HCT116 (cell line): ENCODE measurements around the gene ATF2. TPM values are rescaled to one million over a fixed set of nuclear protein-coding genes. Genes with fewer than 3 reads are reported as not detected.

Experiments
- ATAC-seq: fragments of 200-7000 bp; cut with Tn5 transposase; 2 replicates; pipeline ENCODE4 v1.9.1; 2020; ENCODE audit warnings: mild to moderate bottlenecking, moderate library complexity
- BruUV-seq: library from RNA; stranded (reverse); fragments of 400-500 nt; replicated peaks from 2 replicates; lab custom pipeline; 2021; lab: Mats Ljungman, UMichigan
- CTCF ChIA-PET: fragments of 300-600 bp; sonication (Branson Sonifier 250); formaldehyde crosslinking; loops from one replicate; lab custom pipeline; 2021; ENCODE audit warnings: antibody characterized with exemption; lab: Charles Lee
- POLR2A ChIA-PET: fragments of 300-600, 350-600 bp; sonication (Branson Sonifier 250); formaldehyde crosslinking; loops from one replicate; lab custom pipeline; 2021; ENCODE audit warnings: antibody characterized with exemption; lab: Charles Lee
- RAD21 ChIA-PET, 2 experiments: fragments of 300-600 bp; sonication (Branson Sonifier 250); formaldehyde crosslinking; loops; one replicate each; lab custom pipeline; 2023; ENCODE audit warnings: low total read pairs in 2 of 2; ENCODE audit not compliant: uncharacterized antibody in 2 of 2, unreplicated experiment in 2 of 2, low non-redundant PET in 1 of 2; lab: Charles Lee
- DNase-seq: peaks from one replicate; pipeline ENCODE4 v3.0.0-alpha.2; 2010; ENCODE audit warnings: low read depth, low spot score
- H2AFZ ChIP-seq: fragments of 200-600 bp; shearing (Covaris generic), sonication (generic); 2 replicates; pipeline ENCODE4 v1.6.1; 2017; ENCODE audit warnings: low read depth, mixed run types, mixed read lengths, antibody characterized with exemption, low read length; ENCODE audit not compliant: poor library complexity, severe bottlenecking
- H3K27ac ChIP-seq: 2 replicates; pipeline ENCODE4 v1.5.1; 2012; ENCODE audit warnings: low read depth, low read length
- H3K27me3 ChIP-seq: fragments of 200-600 bp; sonication (generic); 2 replicates; pipeline ENCODE4 v1.6.1; 2016; ENCODE audit warnings: mixed run types, low read length, mixed read lengths; ENCODE audit not compliant: insufficient read depth
- H3K36me3 ChIP-seq, 2 experiments: fragments of 200-500 bp in 1 of 2; fragments of 200-600 bp in 1 of 2; sonication (Bioruptor generic) in 1 of 2; sonication (generic) in 1 of 2; 2 replicates each; pipeline versions ENCODE4 v1.5.1 to v1.6.1; 2014 to 2016; ENCODE audit warnings: low read length in 2 of 2, inconsistent platforms in 1 of 2, mixed read lengths in 1 of 2, mixed run types in 1 of 2; ENCODE audit not compliant: insufficient read depth in 2 of 2, control insufficient read depth in 1 of 2
- H3K4me1 ChIP-seq, 2 experiments: fragments of 200-600 bp in 1 of 2; sonication (generic) in 1 of 2; 2 replicates each; pipeline versions ENCODE4 v1.5.1 to v1.6.1; 2012 to 2017; ENCODE audit warnings: low read length in 2 of 2, inconsistent platforms in 1 of 2, mild to moderate bottlenecking in 1 of 2, mixed read lengths in 1 of 2, mixed run types in 1 of 2, moderate library complexity in 1 of 2; ENCODE audit not compliant: insufficient read depth in 2 of 2, control insufficient read depth in 1 of 2
- H3K4me2 ChIP-seq: fragments of 200-600 bp; sonication (generic); 2 replicates; pipeline ENCODE4 v1.6.1; 2017; ENCODE audit warnings: mixed run types, low read length, mixed read lengths
- H3K4me3 ChIP-seq, 2 experiments: fragments of 200-600 bp in 1 of 2; sonication (generic) in 1 of 2; replicated peaks in 1 of 2; 2 replicates each; pipeline ENCODE4 v1.5.1; 2011 to 2016; ENCODE audit warnings: low read length in 2 of 2, control low read depth in 1 of 2, low read depth in 1 of 2, mild to moderate bottlenecking in 1 of 2, mixed read lengths in 1 of 2, mixed run types in 1 of 2
- H3K79me2 ChIP-seq: fragments of 200-600 bp; sonication (generic); 2 replicates; pipeline ENCODE4 v1.6.1; 2017; ENCODE audit warnings: mild to moderate bottlenecking, mixed run types, low read length, moderate library complexity, mixed read lengths; ENCODE audit not compliant: insufficient read depth
- H3K9ac ChIP-seq: fragments of 200-600 bp; sonication (generic); 2 replicates; pipeline ENCODE4 v1.6.1; 2016; ENCODE audit warnings: low read length, mixed read lengths
- H3K9me2 ChIP-seq: fragments of 200-600 bp; sonication (generic), shearing (Covaris generic); 2 replicates; pipeline ENCODE4 v1.6.1; 2017; ENCODE audit warnings: mixed run types, mild to moderate bottlenecking, moderate library complexity; ENCODE audit not compliant: insufficient read depth
- H3K9me3 ChIP-seq, 2 experiments: fragments of 200-500 bp in 1 of 2; fragments of 200-600 bp in 1 of 2; sonication (Bioruptor generic) in 1 of 2; sonication (generic) in 1 of 2; 2 replicates each; pipeline ENCODE4 v1.6.1; 2014 to 2017; ENCODE audit warnings: low read length in 2 of 2, mixed read lengths in 2 of 2, inconsistent platforms in 1 of 2, low read depth in 1 of 2, mild to moderate bottlenecking in 1 of 2, mixed run types in 1 of 2, moderate library complexity in 1 of 2; ENCODE audit not compliant: control insufficient read depth in 1 of 2, insufficient read depth in 1 of 2
- H4K20me1 ChIP-seq: fragments of 200-600 bp; sonication (generic), shearing (Covaris generic); 2 replicates; pipeline ENCODE4 v1.6.1; 2017; ENCODE audit warnings: mixed run types, mild to moderate bottlenecking, moderate library complexity; ENCODE audit not compliant: insufficient read depth
- ATF3 ChIP-seq: IDR thresholded peaks from 2 replicates; pipeline ENCODE4 v1.6.1; 2012
- CBX3 ChIP-seq: IDR thresholded peaks from 2 replicates; pipeline ENCODE4 v1.6.1; 2012; ENCODE audit warnings: low read depth
- CEBPB ChIP-seq: IDR thresholded peaks from 2 replicates; pipeline ENCODE4 v1.6.1; 2012; ENCODE audit warnings: low read depth
- CTCF ChIP-seq, 3 experiments: fragments of 200-600 bp in 1 of 3; sonication (generic) in 1 of 3; IDR thresholded peaks in 2 of 3; conservative IDR thresholded peaks in 1 of 3; 2 replicates each; pipeline ENCODE4 v1.5.1; 2012 to 2017; ENCODE audit warnings: low read depth in 2 of 3, low read length in 2 of 3, antibody characterized with exemption in 1 of 3, borderline replicate concordance in 1 of 3, control low read depth in 1 of 3, mild to moderate bottlenecking in 1 of 3, mixed read lengths in 1 of 3, mixed run types in 1 of 3, moderate library complexity in 1 of 3; ENCODE audit not compliant: insufficient read depth in 1 of 3
- EGR1 ChIP-seq: IDR thresholded peaks from 2 replicates; pipeline ENCODE4 v1.6.1; 2012; ENCODE audit warnings: low read depth
- ELF1 ChIP-seq: IDR thresholded peaks from 2 replicates; pipeline ENCODE4 v1.6.1; 2012; ENCODE audit warnings: low read depth, borderline replicate concordance
- EZH2 ChIP-seq: fragments of 200-600 bp; sonication (generic); IDR thresholded peaks from 2 replicates; pipeline ENCODE4 v1.6.1; 2017; ENCODE audit warnings: antibody characterized with exemption, mixed run types
- EZH2phosphoT487 ChIP-seq: fragments of 200-600 bp; IDR thresholded peaks from 2 replicates; pipeline ENCODE4 v1.6.1; 2018; ENCODE audit warnings: antibody characterized with exemption, borderline replicate concordance
- FOSL1 ChIP-seq: IDR thresholded peaks from 2 replicates; pipeline ENCODE4 v1.6.1; 2012; ENCODE audit warnings: low read depth
- MAX ChIP-seq: IDR thresholded peaks from 2 replicates; pipeline ENCODE4 v1.6.1; 2012
- POLR2A ChIP-seq: IDR thresholded peaks from 2 replicates; pipeline ENCODE4 v1.7.0; 2011; ENCODE audit warnings: borderline replicate concordance; ENCODE audit not compliant: insufficient read depth, insufficient read length; ENCODE audit errors: extremely low read depth
- POLR2AphosphoS5 ChIP-seq: IDR thresholded peaks from 2 replicates; pipeline ENCODE4 v1.6.1; 2011; ENCODE audit warnings: mild to moderate bottlenecking, low read depth, low read length, moderate library complexity
- SIN3A ChIP-seq: IDR thresholded peaks from 2 replicates; pipeline ENCODE4 v1.6.1; 2012; ENCODE audit warnings: low read depth
- SP1 ChIP-seq: IDR thresholded peaks from 2 replicates; pipeline ENCODE4 v1.6.1; 2012; ENCODE audit warnings: low read depth
- SRF ChIP-seq: IDR thresholded peaks from 2 replicates; pipeline ENCODE4 v1.6.1; 2012; ENCODE audit warnings: low read depth
- TCF7L2 ChIP-seq: IDR thresholded peaks from 2 replicates; pipeline ENCODE4 v1.7.0; 2011; ENCODE audit warnings: borderline replicate concordance, inconsistent platforms; ENCODE audit not compliant: insufficient read depth, insufficient read length; ENCODE audit errors: extremely low read depth
- YY1 ChIP-seq: IDR thresholded peaks from 2 replicates; pipeline ENCODE4 v1.6.1; 2011; ENCODE audit warnings: low read length, low read depth, moderate library complexity, mild to moderate bottlenecking; ENCODE audit not compliant: insufficient replicate concordance; ENCODE audit errors: extremely low read depth
- ZBTB33 ChIP-seq: IDR thresholded peaks from 2 replicates; pipeline ENCODE4 v1.6.1; 2011; ENCODE audit warnings: mild to moderate bottlenecking, low read length, moderate library complexity; ENCODE audit not compliant: insufficient replicate concordance; ENCODE audit errors: extremely low read depth
- ZFX ChIP-seq: fragments of 450-650 bp; IDR thresholded peaks from 2 replicates; pipeline ENCODE4 v1.6.1; 2017
- ZNF274 ChIP-seq: fragments of 200-500 bp; sonication (Bioruptor generic); IDR thresholded peaks from 2 replicates; pipeline ENCODE4 v1.6.1; 2014; ENCODE audit warnings: mild to moderate bottlenecking, low read depth, low read length, inconsistent platforms
- intact Hi-C: fragments of 100-400 bp; cut with micrococcal nuclease; formaldehyde crosslinking; loops from 2 replicates; pipeline ENCODE4 v1.10.0; 2022
- total RNA-seq: library from RNA; stranded (reverse); gene quantifications from one replicate; pipeline ENCODE4 v1.2.1, GENCODE V29; 2021; ENCODE audit not compliant: unreplicated experiment

ATF2 gene
- total RNA-seq, 1 experiment from 2014 or later: 29.6 TPM

- Histone ChIP-seq H3K9ac (no peak overlapping the region), H3K9me3 (no peaks in the 10 kb centered on the region), H3K4me3 (no peak overlapping the region), H4K20me1 (no peaks in the 10 kb centered on the region), H3K4me1 (peaks cover 0 to 11% of the 10 kb centered on the region in 2 experiments; a peak in 3 of 4 replicates), H3K79me2 (peaks cover 84% of the 10 kb centered on the region), H3K27ac (no peak overlapping the region), H3K9me2 (no peaks in the 10 kb centered on the region), H3K36me3 (no peaks in the 10 kb centered on the region), H3K4me2 (no peak overlapping the region), H2AFZ (no peak overlapping the region), H3K27me3 (no peaks in the 10 kb centered on the region)
- intact Hi-C loops: no loop called here
- ATAC-seq: no peak
- TF ChIP-seq SP1 (no peak), POLR2AphosphoS5 (no peak), CBX3 (no peak), SIN3A (no peak), ZFX (no peak), SRF (no peak), EZH2 (no peak), ATF3 (no peak), MAX (no peak), ELF1 (no peak), EZH2phosphoT487 (no peak), YY1 (no peak), FOSL1 (no peak), POLR2A (no peak), TCF7L2 (no peak), CEBPB (no peak), CTCF (IDR thresholded peaks at IDR 0.05 in 2 of 3, conservative IDR thresholded peaks at IDR 0.05 in 1 of 3; ENCODE audit: borderline replicate concordance in 1 of 3, insufficient read depth in 1 of 3, low read depth in 2 of 3, low read length in 2 of 3) (no peak), ZNF274 (no peak), ZBTB33 (no peak), EGR1 (no peak)
- DNase-seq: no peak
- no TSS peak for BruUV-seq
- ChIA-PET RAD21 (no interaction called here), CTCF (no interaction called here), POLR2A (no interaction called here)
Measured at GRCh38 chr2:175164235-175164634, 3.8 kb downstream of the ATF2 start.
